Stomach (tissue), 9 donors: Measurements from ENCODE around the gene S1PR2. TPM values are rescaled to one million over a fixed set of nuclear protein-coding genes. Genes with fewer than 3 reads are reported as not detected.

ENCODE experiments used
- DNase-seq, 2 donors: peaks; one replicate each; pipeline versions ENCODE4 v3.0.0 to v3.0.0-alpha.2; 2013 to 2019
- H3K27ac ChIP-seq, 5 donors: fragments of 200-600 bp in 4 of 5; sonication (generic) in 4 of 5; one replicate each; pipeline ENCODE4 v1.5.1; 2013 to 2019; ENCODE audit warnings: mild to moderate bottlenecking in 1 of 5, moderate library complexity in 1 of 5
- H3K27me3 ChIP-seq, 3 donors: fragments of 200-600 bp; sonication (generic); one replicate each; pipeline ENCODE4 v1.5.1; 2017 to 2019; ENCODE audit warnings: mixed run types in 1 of 3
- H3K36me3 ChIP-seq, 4 donors: fragments of 200-600 bp; sonication (generic); 1 replicate in 3 of 4; 2 replicates in 1 of 4; pipeline ENCODE4 v1.5.1; 2016 to 2019
- H3K4me1 ChIP-seq, 4 donors: fragments of 200-600 bp; sonication (generic); one replicate each; pipeline ENCODE4 v1.5.1; 2016 to 2019
- H3K4me3 ChIP-seq, 4 donors: fragments of 200-600 bp; sonication (generic) in 3 of 4; one replicate each; pipeline ENCODE4 v1.5.1; 2016 to 2019; ENCODE audit warnings: mild to moderate bottlenecking in 1 of 4
- H3K9me3 ChIP-seq, 4 donors: fragments of 200-600 bp; sonication (generic); one replicate each; pipeline ENCODE4 v1.5.1; 2016 to 2019
- CTCF ChIP-seq, 7 experiments: fragments of 450-650 bp in 4 of 7; fragments of 200-600 bp in 3 of 7; sonication (generic) in 3 of 7; IDR thresholded peaks; one replicate each; pipeline ENCODE4 v1.5.1; 2016 to 2019; ENCODE audit warnings: antibody characterized with exemption in 7 of 7, control low read depth in 2 of 7, mild to moderate bottlenecking in 1 of 7
- EP300 ChIP-seq: sonication (generic); formaldehyde crosslinking; IDR thresholded peaks from one replicate; pipeline ENCODE4 v1.6.1; 2017; ENCODE audit warnings: antibody characterized with exemption
- POLR2A ChIP-seq, 4 donors: fragments of 450-650 bp; IDR thresholded peaks; one replicate each; pipeline ENCODE4 v1.6.1; 2016; ENCODE audit warnings: antibody characterized with exemption in 4 of 4, control low read depth in 2 of 4, mild to moderate bottlenecking in 1 of 4, moderate library complexity in 1 of 4
- POLR2AphosphoS5 ChIP-seq, 3 donors: sonication (generic); formaldehyde crosslinking; IDR thresholded peaks; one replicate each; pipeline ENCODE4 v1.6.1; 2016; ENCODE audit warnings: antibody characterized with exemption in 3 of 3
- WGBS, 5 donors: extraction: QIAGEN DNeasy Blood & Tissue Kit in 3 of 5; methylation state at CpG; one replicate each; pipeline versions ENCODE4 v1.1.5 to v1.1.7; 2013 to 2018; 5-methylcytosine and 5-hydroxymethylcytosine counted together
- intact Hi-C: fragments of 100-400 bp; cut with DNase I; formaldehyde crosslinking; loops from one replicate; pipeline ENCODE4 v1.15.1; 2023; ENCODE audit warnings: low total_unique reads
- polyA plus RNA-seq, 3 donors: library from polyadenylated mRNA; stranded (reverse); fragments of 200-250 nt; gene quantifications; one replicate each; pipeline ENCODE4 v1.2.3, GENCODE V29; 2013
- small RNA-seq, 4 donors: library from RNA; depleted of rRNA; stranded (forward); fragments of <200 nt; gene quantifications; one replicate each; pipeline ENCODE3, GENCODE V24; 2016
- total RNA-seq, 5 donors: library from RNA; depleted of rRNA; stranded (reverse); fragments of >200 nt; gene quantifications; one replicate each; pipeline versions ENCODE4 v1.1.0 to v1.2.3, GENCODE V29; 2014 to 2016
- donor health status: healthy with polysubstance abuse.
- donor health status: Bipolar disorder and iron deficiency.
- donor health status: healthy.

S1PR2 gene
- total and polyA plus RNA-seq, 8 donors, result 0.29 to 11.7 (median 2.7) TPM; not detected in 1

GRCh38 chr19:10173527-10173926 is 57.6 kb downstream of the S1PR2 start:
- H3K27ac ChIP-seq, result no peak overlapping the region
- no peaks in the 10 kb centered on the region for H3K9me3 ChIP-seq
- no peak for TF ChIP-seq EP300
- TF ChIP-seq POLR2AphosphoS5 (IDR thresholded peaks at IDR 0.05), result no peak
- TF ChIP-seq CTCF (IDR thresholded peaks at IDR 0.05), result no peak
- no peak for TF ChIP-seq POLR2A (IDR thresholded peaks at IDR 0.05)
- 69 to 78% (median 72%) methylated on average over 9 of the region's 9 CpGs for WGBS, 5 donors
- no peaks in the 10 kb centered on the region for H3K4me1 ChIP-seq
- DNase-seq, result no peak
- H3K4me3 ChIP-seq, result no peak overlapping the region
- peaks cover 58 to 99% (median 98%) of the 10 kb centered on the region in 4 donors for H3K36me3 ChIP-seq
- H3K27me3 ChIP-seq, result no peaks in the 10 kb centered on the region
- intact Hi-C loops, result no loop called here

Small RNA genes lying within 50 kb of the gene (small RNA-seq; reads per million reads assigned to genes)
- gene MIR4322, result 0 to 0.15 (median 0) reads per million in 4 donors

Other genes starting within 250 kb of the S1PR2 start
- 10 to 100 TPM in 2 of 5 donors, 1 to 10 TPM in 2, under 1 TPM in 1; 0.58 to 25.5 (median 8.7) TPM for gene COL5A3, start 220.8 kb downstream of the S1PR2 start, total RNA-seq
- gene COL5A3, start 220.8 kb downstream of the S1PR2 start, polyA plus RNA-seq, result 1 to 10 TPM; 2.0 to 5.2 (median 4.0) TPM
- gene RDH8, start 217.8 kb downstream of the S1PR2 start, total RNA-seq, result not detected
- gene RDH8, start 217.8 kb downstream of the S1PR2 start, polyA plus RNA-seq, result not detected
- gene SHFL, start 145.0 kb downstream of the S1PR2 start, total RNA-seq, result 10 to 100 TPM in 4 of 5 donors, 1 to 10 TPM in 1; 7.0 to 62.0 (median 21.4) TPM
- gene SHFL, start 145.0 kb downstream of the S1PR2 start, polyA plus RNA-seq, result 10 to 100 TPM; 25.3 to 34.1 (median 25.7) TPM
- 1 to 10 TPM in 2 of 5 donors, not detected in 3; 5.1 to 5.2 TPM for gene ANGPTL6, start 128.7 kb downstream of the S1PR2 start, total RNA-seq
- gene ANGPTL6, start 128.7 kb downstream of the S1PR2 start, polyA plus RNA-seq, result 1 to 10 TPM in 1 of 3 donors, under 1 TPM in 2; 0.68 to 2.3 (median 0.75) TPM
- 10 to 100 TPM in 4 of 5 donors, 1 to 10 TPM in 1; 1.2 to 39.7 (median 20.4) TPM for gene PPAN, start 125.0 kb downstream of the S1PR2 start, total RNA-seq
- gene PPAN, start 125.0 kb downstream of the S1PR2 start, polyA plus RNA-seq, result 10 to 100 TPM; 33.8 to 52.3 (median 41.4) TPM
- 10 to 100 TPM in 2 of 5 donors, 1 to 10 TPM in 3; 1.8 to 24.8 (median 3.2) TPM for gene P2RY11, start 119.6 kb downstream of the S1PR2 start, total RNA-seq
- 1 to 10 TPM; 4.9 to 7.8 (median 5.1) TPM for gene P2RY11, start 119.6 kb downstream of the S1PR2 start, polyA plus RNA-seq
- 100 to 1,000 TPM; 144 to 324 (median 252) TPM for gene EIF3G, start 111.4 kb downstream of the S1PR2 start, total RNA-seq
- gene EIF3G, start 111.4 kb downstream of the S1PR2 start, polyA plus RNA-seq, result 100 to 1,000 TPM; 206 to 324 (median 225) TPM
- 10 to 100 TPM; 32.1 to 92.0 (median 58.9) TPM for gene DNMT1, start 36.4 kb downstream of the S1PR2 start, total RNA-seq
- gene DNMT1, start 36.4 kb downstream of the S1PR2 start, polyA plus RNA-seq, result 10 to 100 TPM; 16.6 to 29.3 (median 23.2) TPM
- 100 to 1,000 TPM in 1 of 5 donors, 10 to 100 TPM in 4; 16.1 to 314 (median 58.4) TPM for gene MRPL4, start 20.9 kb upstream of the S1PR2 start, total RNA-seq
- 10 to 100 TPM; 48.7 to 53.1 (median 51.8) TPM for gene MRPL4, start 20.9 kb upstream of the S1PR2 start, polyA plus RNA-seq
- gene ICAM1, start 39.8 kb upstream of the S1PR2 start, total RNA-seq, result 10 to 100 TPM in 2 of 5 donors, 1 to 10 TPM in 3; 2.3 to 15.6 (median 8.7) TPM
- gene ICAM1, start 39.8 kb upstream of the S1PR2 start, polyA plus RNA-seq, result 1 to 10 TPM; 7.9 to 9.5 (median 8.8) TPM
- gene ICAM4, start 55.6 kb upstream of the S1PR2 start, total RNA-seq, result 1 to 10 TPM in 1 of 5 donors, not detected in 4; 1.9 TPM
- under 1 TPM in 2 of 3 donors, not detected in 1; 0.56 to 0.85 TPM for gene ICAM4, start 55.6 kb upstream of the S1PR2 start, polyA plus RNA-seq
- gene ICAM5, start 58.6 kb upstream of the S1PR2 start, total RNA-seq, result under 1 TPM in 1 of 5 donors, not detected in 4; 0.45 TPM
- under 1 TPM in 2 of 3 donors, not detected in 1; 0.12 to 0.50 TPM for gene ICAM5, start 58.6 kb upstream of the S1PR2 start, polyA plus RNA-seq
- 1 to 10 TPM in 2 of 5 donors, not detected in 3; 2.2 to 2.3 TPM for gene ZGLP1, start 78.5 kb upstream of the S1PR2 start, total RNA-seq
- 1 to 10 TPM; 3.7 to 8.6 (median 4.3) TPM for gene ZGLP1, start 78.5 kb upstream of the S1PR2 start, polyA plus RNA-seq
- 10 to 100 TPM in 2 of 5 donors, 1 to 10 TPM in 1, under 1 TPM in 1, not detected in 1; 0.89 to 54.3 (median 14.9) TPM for gene FDX2, start 84.7 kb upstream of the S1PR2 start, total RNA-seq
- gene FDX2, start 84.7 kb upstream of the S1PR2 start, polyA plus RNA-seq, result 10 to 100 TPM; 28.8 to 32.9 (median 29.5) TPM
- gene RAVER1, start 102.2 kb upstream of the S1PR2 start, total RNA-seq, result 10 to 100 TPM in 4 of 5 donors, 1 to 10 TPM in 1; 7.5 to 74.7 (median 21.4) TPM
- 1 to 10 TPM; 3.3 to 9.3 (median 7.2) TPM for gene RAVER1, start 102.2 kb upstream of the S1PR2 start, polyA plus RNA-seq
- 10 to 100 TPM in 1 of 5 donors, 1 to 10 TPM in 3, not detected in 1; 3.5 to 17.1 (median 7.4) TPM for gene ICAM3, start 108.3 kb upstream of the S1PR2 start, total RNA-seq
- gene ICAM3, start 108.3 kb upstream of the S1PR2 start, polyA plus RNA-seq, result 10 to 100 TPM in 1 of 3 donors, 1 to 10 TPM in 2; 8.5 to 10.5 (median 10.0) TPM
- 100 to 1,000 TPM in 4 of 5 donors, 10 to 100 TPM in 1; 45.2 to 365 (median 314) TPM for gene TYK2, start 149.2 kb upstream of the S1PR2 start, total RNA-seq
- gene TYK2, start 149.2 kb upstream of the S1PR2 start, polyA plus RNA-seq, result 100 to 1,000 TPM in 2 of 3 donors, 10 to 100 TPM in 1; 88.8 to 144 (median 107) TPM
- 100 to 1,000 TPM in 4 of 5 donors, 10 to 100 TPM in 1; 84.3 to 390 (median 174) TPM for gene CDC37, start 172.2 kb upstream of the S1PR2 start, total RNA-seq
- 100 to 1,000 TPM; 145 to 179 (median 164) TPM for gene CDC37, start 172.2 kb upstream of the S1PR2 start, polyA plus RNA-seq
- gene PDE4A, start 189.2 kb upstream of the S1PR2 start, total RNA-seq, result 10 to 100 TPM in 2 of 5 donors, 1 to 10 TPM in 3; 2.3 to 30.7 (median 8.9) TPM
- gene PDE4A, start 189.2 kb upstream of the S1PR2 start, polyA plus RNA-seq, result 10 to 100 TPM in 2 of 3 donors, 1 to 10 TPM in 1; 5.0 to 12.9 (median 11.0) TPM